ENCODE results near the gene ARMH1.
"Not testable (repeated sequence)": the region's sequence is repeated elsewhere in the genome, so short reads cannot be mapped to it uniquely, and the experiment has no call there.

Gene ARMH1

GRCh38 chr1:44724955-44725698 lies 50.6 kb downstream of the ARMH1 start:
- DNase-seq: no peak

GRCh38 chr1:44730741-44731512 lies 56.4 kb downstream of the ARMH1 start, which contains the start of gene RNU5D-1:
Gene RNU5D-1 (minus strand): TSS chr1:44731170.
- peak; percentile 87 for DNase-seq

- DNase-seq: no peak
Measured at GRCh38 chr1:44733365-44733764, 58.9 kb downstream of the ARMH1 start.

DNA sequence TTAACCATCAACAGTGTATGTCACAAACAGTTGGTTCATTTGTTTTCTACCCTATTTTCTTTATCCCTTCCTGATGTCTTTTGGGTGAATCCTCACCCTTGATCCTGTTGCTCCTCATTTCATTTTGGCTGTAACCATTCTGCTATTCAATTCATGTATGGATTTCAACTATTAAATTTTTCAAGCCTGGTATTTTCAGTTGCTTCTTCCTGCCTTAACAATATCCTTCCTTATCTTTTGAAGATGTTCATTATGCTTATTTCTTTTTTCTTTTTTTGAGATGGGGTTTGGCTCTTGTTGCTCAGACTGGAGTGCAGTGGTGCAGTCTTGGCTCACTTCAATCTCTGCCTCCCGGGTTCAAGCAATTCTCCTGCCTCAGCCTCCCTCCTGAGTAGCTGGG lies 59.3 kb downstream of the ARMH1 start:
- no peak for DNase-seq

- no peak for DNase-seq
Measured at GRCh38 chr1:44735992-44736391, 61.5 kb downstream of the ARMH1 start.

- DNase-seq: not testable (repeated sequence)
Measured at GRCh38 chr1:44738953-44739306, 64.4 kb downstream of the ARMH1 start.

GRCh38 chr1:44739307-44740178 lies 65.0 kb downstream of the ARMH1 start, which contains the start of gene KIF2C:
Gene KIF2C (plus strand): TSS chr1:44739837. CDS start chr1:44739933, 96 bp downstream.
- DNase-seq: peak; percentile 82

- no peak for DNase-seq
Measured at GRCh38 chr1:44740179-44740617, 65.7 kb downstream of the ARMH1 start.

GRCh38 chr1:44743211-44743610 lies 68.7 kb downstream of the ARMH1 start:
- no peak for DNase-seq

GRCh38 chr1:44747878-44748277 lies 73.4 kb downstream of the ARMH1 start:
- DNase-seq: no peak

DNA sequence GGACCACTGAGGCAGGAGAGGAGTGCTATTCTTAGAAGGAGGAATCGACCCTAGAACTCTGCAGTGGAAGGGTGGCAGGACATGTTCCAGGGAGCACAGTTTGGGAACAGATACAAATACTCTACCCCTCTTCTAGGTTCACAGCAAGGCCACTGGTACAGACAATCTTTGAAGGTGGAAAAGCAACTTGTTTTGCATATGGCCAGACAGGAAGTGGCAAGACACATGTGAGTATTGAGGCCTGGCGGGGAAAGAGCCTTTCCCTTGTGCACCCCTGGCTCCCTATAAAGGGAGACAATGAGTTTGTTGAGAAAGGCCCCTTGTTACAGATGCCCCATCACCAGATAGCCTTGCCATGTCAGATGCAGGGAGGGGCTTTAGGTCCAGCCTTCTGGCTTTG lies 82.9 kb downstream of the ARMH1 start:
- DNase-seq: no peak

GRCh38 chr1:44759077-44759476 lies 84.6 kb downstream of the ARMH1 start:
- DNase-seq: no peak

DNA sequence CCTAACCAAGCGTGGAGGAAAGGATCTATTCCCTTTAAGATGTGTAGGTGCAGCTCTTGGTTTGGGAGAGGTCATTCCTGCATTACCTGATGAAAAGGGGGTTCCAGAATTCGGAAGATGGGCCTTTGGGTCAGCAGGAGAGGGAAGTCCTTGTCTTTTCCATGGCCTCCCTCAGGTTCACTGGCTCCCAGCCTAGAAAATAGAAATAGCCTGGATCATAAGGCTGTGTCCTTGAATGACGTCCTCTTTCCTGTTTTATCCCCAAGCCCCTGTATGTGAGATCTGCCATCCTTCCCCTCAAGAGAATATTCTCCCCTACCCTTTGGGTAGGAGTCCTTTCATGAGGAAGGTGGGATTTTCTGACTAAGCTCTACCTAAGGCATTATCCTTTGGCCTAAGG lies 86.4 kb downstream of the ARMH1 start:
- DNase-seq: no peak

DNA sequence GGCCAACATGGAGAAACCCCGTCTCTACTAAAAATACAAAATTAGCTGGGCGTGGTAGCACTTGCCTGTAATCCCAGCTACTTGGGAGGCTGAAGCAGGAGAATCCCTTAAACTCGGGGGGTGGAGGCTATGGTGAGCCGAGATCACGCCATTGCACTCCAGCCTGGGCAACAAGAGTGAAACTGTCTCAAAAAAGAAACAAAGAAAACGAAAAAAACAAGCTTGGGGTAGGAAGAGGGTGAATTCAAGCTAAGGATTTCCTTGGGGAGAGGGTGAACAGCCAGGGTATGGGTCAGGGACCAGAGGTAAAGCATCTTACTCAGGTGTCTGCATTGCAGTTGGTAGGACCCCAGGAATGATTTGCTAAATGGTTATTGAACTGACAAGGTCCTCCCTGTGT lies 91.9 kb downstream of the ARMH1 start:
- not testable (repeated sequence) for DNase-seq
